Left forelimb (tissue), 1 donor: ENCODE measurements around the gene NDOR1.
A peak's percentile ranks its signal among the peaks of the same experiment; 100 is the strongest.

Source experiments
- DNase-seq: peaks from one replicate; pipeline ENCODE4 v3.0.0-alpha.2; 2018; ENCODE audit warnings: low spot score

NDOR1 gene

GRCh38 chr9:137220317-137221094 lies 15.0 kb downstream of the NDOR1 start:
- no peak for DNase-seq

- DNase-seq = no peak
These were observed 15.6 kb downstream of the NDOR1 start for GRCh38 chr9:137221095-137221505.

GRCh38 chr9:137221506-137222111 lies 16.1 kb downstream of the NDOR1 start:
- no peak for DNase-seq

GRCh38 chr9:137222190-137223077 lies 16.9 kb downstream of the NDOR1 start, which contains the start of gene RNF208:
Gene RNF208, minus strand, starts transcription at chr9:137222240. Its CDS starts 1,028 bp downstream, at chr9:137221212.
- DNase-seq = no peak

GRCh38 chr9:137223078-137223970 lies 17.8 kb downstream of the NDOR1 start:
- peak; percentile 96 for DNase-seq

- DNase-seq = no peak
These were observed 19.6 kb downstream of the NDOR1 start, which contains the start of gene CYSRT1 for GRCh38 chr9:137224830-137225694. Gene CYSRT1, plus strand, starts transcription at chr9:137225174. Its CDS starts 448 bp downstream, at chr9:137225622.

GRCh38 chr9:137225699-137226331 lies 20.3 kb downstream of the NDOR1 start:
- no peak for DNase-seq

- no peak for DNase-seq
These were observed 21.0 kb downstream of the NDOR1 start for GRCh38 chr9:137226338-137227053.

- no peak for DNase-seq
These were observed 21.8 kb downstream of the NDOR1 start, which contains the start of gene RNF224 for GRCh38 chr9:137227054-137227852. Gene RNF224, plus strand, starts transcription at chr9:137227502. Its CDS starts 834 bp downstream, at chr9:137228336.

GRCh38 chr9:137227853-137228505 lies 22.5 kb downstream of the NDOR1 start:
- DNase-seq = no peak

GRCh38 chr9:137228506-137228967 lies 23.0 kb downstream of the NDOR1 start:
- no peak for DNase-seq

GRCh38 chr9:137228968-137229896 lies 23.7 kb downstream of the NDOR1 start:
- DNase-seq = no peak

- no peak for DNase-seq
These were observed 24.6 kb downstream of the NDOR1 start for GRCh38 chr9:137229903-137230704.

- DNase-seq = no peak
These were observed 25.3 kb downstream of the NDOR1 start, which contains the start of gene SLC34A3 for GRCh38 chr9:137230705-137231371. Gene SLC34A3, plus strand, starts transcription at chr9:137230901. Its CDS starts 802 bp downstream, at chr9:137231703.
